ENCODE results near the gene MSMB.
"Not testable (repeated sequence)": the region's sequence is repeated elsewhere in the genome, so short reads cannot be mapped to it uniquely, and the experiment has no call there.

MSMB gene

DNA sequence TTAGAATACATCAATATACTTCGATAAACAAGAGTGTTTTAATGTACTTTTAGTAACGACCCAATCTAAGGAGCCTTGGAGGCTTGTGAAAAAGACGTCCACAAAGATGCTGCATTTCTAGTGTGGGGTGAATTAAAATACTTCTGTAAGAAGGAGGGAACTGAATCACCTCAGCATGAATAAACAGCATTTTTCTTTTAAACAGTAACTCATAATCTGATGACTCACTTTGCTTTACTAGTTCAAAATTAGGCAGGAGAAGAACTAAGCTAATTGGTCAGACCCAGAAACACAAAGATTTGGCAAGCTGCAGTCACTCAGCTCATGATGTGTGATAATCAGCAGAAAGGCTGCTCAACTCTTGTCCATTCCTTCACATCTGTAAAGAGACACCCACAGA is 39.9 kb downstream of the MSMB start:
- no peak for DNase-seq (ENCODE audit: low spot score)

DNA sequence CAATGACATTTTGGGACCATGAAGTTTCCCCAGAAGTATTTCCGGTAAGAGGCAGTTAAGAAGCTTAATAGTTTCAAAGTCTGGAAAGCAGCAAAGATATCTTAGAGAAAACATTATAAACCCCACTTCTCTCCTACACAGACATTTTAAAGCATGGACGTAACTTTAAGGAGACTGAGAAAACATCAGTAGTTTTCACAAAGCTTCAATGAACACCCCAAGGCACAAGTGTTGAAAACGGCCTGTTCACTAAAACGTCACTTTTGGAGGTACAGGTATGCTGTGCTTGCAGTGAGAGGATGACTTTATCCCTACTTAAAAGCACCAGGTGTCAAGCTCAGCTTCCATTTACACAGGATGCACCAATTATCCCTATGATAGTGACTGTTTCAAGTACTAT is 40.7 kb downstream of the MSMB start:
- DNase-seq (ENCODE audit: low spot score), result no peak

DNA sequence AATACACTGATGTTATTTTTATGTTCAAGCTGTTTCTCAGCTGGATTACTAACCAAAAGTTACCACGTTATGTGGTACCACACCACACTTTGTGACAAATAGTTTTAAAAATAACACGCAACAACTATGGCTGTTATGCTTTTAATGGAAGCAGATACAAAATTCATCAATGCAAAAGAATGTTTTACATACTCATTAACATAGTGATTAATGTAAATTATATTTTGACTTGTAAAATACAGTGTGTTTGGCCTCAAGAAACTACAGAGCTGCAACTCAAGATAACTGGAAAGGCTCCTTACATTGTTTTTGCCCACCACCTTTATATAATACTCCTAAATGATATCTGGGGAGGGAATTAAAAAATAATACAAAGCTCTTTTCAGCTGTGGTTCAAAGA is 41.1 kb downstream of the MSMB start:
- no peak for DNase-seq (ENCODE audit: low spot score)

DNA sequence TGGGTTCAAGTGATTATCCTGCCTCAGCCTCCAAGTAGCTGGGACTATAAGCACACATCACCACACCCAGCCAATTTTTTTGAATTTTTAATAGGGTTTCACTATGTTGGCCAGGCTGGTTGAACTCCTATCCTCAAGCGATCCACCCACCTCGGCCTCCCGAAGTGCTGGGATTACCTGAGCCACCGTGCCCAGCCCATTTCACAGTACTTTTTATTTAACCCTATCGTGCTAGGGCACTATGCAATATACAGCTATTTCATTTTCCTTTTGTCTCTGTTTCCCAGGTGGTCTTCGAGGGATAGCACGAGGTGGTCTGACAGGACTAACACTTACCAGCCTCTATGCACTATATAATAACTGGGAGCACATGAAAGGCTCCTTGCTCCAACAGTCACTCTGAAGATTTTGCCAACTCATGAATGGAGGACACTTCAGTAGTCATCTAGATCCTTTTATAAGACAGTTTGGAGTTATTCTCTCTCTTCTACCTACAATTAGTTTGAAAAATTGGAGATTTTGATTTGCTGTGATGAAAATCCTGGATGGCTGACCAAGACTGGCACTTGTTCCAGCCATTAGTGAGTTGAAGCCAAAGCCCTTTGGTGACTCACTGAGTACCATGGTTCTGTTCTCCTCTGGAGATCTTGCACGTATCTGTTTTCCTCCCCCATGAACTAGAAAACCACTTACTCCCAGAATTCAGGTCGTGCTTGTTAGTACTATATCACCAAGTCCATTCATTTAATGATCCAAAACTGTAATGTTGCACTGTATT is 43.0 kb downstream of the MSMB start:
- DNase-seq (ENCODE audit: low spot score), result no peak

DNA sequence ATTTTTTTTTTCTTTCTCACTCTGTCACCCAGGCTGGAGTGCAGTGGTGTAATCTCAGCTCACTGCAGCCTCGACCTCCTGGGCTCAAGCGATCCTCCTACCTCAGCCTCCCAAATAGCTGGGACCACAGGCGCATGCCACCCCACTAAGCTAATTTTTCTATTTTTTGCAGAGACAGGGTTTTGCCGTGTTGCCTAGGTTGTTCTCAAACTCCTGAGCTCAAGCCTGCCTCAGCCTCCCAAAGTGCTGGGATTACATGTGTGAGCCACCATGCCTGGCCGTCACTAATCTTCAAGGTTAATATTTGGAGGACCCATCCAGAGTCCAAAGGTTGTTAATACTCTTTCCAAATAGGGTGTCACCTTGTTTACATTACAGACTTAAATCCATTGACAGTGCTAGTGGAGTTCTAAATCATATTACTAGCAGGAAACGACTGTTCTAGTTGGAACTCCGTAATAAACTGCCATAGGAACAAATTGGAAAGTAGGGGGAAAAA is 43.8 kb downstream of the MSMB start:
- DNase-seq (ENCODE audit: low spot score), result not testable (repeated sequence)

DNA sequence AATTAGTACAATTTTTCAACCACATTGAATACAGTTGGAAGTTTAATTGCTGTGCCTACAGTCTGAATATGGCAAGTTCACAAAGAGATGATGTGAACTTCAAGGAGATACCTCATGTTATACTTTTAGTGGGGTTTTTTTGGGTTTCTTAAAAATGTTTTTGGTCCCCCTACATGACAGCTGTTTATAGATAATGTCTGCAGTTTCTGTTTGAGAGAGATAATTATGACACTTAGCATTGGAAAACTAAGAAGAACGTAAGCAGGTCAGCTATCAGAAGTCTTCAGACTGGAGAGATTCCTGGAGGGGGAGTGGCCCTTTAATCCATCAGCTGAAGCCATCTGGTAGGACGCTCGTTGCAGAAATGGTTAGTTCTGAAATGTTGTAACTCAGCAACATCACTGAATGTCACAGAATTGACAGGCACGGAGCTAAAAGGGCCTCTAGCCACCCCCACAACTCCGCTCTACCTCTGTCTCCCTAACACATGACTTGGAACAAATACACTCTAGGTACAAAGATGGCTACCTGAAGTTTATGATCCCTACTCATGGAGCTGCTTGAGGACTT is 44.8 kb downstream of the MSMB start:
- DNase-seq (ENCODE audit: low spot score), result peak; percentile 41

DNA sequence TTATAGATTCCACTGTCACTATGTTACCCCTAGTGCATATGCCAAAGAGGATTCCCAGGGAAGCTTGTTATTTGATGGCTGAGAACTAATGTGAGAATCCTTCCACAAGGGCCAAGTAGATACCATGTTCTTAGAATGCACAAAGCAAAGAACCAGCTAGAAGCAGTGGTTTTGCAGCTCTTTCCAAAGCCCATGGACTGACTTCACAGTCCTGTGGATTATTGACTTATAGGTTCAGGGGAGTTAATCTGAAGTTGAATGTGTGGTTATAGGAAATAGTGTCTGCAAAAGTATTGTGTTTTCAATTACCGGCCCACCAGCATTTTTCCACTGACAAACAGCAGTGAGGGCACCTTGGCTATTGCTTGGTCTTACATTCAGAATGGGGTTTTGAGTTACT is 45.5 kb downstream of the MSMB start:
- DNase-seq (ENCODE audit: low spot score), result no peak

DNA sequence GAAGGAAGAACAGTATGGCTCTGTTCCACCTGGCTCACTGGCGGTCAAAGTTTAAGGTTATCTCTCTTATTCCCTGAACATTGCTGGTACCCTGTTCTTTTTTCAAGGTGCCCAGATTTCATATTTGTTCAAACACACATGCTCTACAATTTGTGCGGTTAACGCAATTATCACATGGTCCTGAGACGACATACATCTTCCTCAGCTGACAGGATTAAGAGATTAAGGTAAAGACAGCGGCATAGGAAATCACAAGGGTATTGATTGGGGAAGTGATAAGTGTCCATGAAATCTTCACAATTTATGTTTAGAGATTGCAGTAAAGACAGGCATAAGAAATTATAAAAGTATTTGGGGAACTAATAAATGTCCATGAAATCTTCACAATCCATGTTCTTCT is 46.1 kb downstream of the MSMB start:
- DNase-seq (ENCODE audit: low spot score), result not testable (repeated sequence)

DNA sequence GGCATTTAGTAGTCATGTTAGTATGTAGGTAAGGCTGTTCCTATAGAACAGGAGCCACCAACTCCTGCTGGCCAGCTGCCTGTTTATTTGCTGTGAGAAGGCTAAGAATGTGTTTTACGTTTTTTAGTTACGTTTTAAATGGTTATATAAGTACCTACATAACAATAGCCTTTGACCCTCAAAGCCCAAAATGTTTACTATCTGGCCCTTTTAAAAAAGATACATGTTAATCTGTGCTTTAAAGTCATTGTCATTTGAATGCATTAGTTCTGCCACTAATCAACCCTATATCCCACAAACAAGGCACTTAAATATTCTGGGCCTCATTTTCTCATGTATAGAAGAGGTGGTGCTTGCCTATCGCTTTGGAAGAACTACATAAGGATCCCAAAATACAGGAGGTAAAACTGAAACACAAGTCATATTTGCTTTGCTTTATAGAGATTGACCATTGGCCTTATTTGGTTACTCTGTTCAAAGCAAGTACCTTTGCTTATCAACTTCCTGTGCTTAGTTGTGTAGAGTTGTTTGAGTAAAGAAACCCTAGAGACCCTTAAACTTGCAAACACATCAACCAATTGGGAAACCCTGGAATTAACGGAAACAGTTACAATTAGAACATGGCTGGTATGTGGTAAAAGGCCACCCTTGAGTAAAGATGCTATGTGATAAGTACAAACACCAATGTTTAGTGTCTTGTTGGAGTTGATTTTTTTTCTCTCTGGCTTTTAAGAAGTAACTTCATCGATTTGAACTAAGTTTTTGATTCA is 47.9 kb downstream of the MSMB start:
- no peak for DNase-seq (ENCODE audit: low spot score)

DNA sequence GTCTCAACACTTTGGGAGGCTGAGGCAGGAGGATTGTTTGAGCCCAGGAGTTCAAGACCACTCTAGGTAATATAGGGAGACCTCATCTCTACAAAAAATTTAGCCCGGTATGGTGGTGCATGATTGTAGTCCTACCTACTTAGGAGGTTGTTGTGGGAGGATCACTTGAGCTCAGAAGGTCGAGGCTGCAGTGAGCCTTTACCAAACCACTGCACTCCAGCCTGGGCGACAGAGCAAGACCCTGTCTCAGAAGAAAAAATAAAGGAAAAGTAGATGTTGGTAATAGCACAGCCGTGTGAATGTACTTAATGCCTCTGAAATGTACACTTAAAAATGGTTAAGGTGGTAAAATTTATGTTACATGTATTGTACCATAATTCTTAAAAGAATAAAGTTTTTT is 48.5 kb downstream of the MSMB start:
- DNase-seq (ENCODE audit: low spot score), result no peak

DNA sequence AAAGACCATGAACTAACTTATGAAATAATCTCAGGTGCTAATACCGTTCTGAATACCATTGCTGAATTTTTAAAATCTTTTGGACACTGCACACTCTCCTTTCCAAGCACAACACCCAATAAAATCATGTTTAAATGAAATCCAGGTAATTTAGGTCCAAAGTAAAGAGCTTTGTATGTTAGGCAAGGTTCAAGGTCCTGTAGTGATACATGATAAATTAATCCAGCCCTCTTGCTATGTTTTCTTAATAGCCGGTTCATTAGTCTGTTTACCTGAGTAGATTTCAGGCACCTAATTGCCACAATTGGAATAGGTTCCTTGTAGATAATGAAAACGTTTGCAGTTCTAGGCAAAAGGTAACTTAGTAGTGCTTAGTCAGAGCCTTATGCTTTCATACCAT is 60.5 kb downstream of the MSMB start:
- not testable (repeated sequence) for DNase-seq (ENCODE audit: low spot score)

DNA sequence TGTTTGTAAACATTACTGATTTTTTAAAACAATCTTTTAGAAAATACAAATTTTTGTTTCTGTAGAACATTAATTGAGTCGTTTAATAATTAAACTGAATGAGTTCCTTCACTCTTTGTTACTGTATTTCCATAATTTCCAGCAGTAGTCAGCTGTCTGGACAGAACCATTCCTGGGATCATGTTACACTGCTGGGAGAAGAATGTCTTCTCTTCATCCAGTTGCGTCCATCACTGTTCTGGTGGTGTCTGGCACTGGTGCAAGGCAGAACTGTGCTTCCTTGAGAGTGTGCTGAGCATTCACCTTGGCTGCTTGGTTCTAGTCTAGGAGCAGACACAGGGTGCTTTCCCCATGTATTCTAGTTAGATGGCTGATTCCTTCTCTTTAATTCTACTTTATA is 61.6 kb downstream of the MSMB start:
- DNase-seq (ENCODE audit: low spot score), result not testable (repeated sequence)

DNA sequence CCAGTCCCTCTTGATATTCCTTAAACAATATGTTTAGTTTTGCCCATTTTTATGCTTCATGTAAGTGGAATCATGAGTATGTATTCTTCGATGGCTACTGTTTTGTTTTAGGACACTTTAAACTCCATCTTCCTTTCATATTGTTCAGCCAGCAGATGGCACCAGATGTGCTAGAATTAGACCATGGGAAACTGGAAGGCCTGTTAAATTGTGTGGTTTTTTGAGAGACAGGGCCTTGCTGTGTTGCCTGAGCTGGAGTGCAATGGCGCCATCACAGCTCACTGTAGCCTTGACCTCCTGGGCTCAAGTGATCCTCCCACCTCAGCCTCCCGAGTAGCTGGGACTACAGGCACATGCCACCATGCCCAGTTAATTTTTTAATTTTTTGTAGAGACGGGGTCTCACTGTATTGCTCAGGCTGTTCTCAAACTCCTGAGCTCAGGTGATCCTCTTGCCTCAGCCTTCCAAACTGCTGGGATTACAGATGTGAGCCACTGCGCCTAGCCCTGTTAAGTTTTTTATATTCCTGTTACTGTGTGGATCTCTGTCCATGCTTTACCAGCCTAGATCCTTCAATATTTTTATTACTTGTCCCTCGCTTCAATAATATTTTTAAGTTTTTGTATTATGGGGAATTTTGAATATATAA is 62.4 kb downstream of the MSMB start:
- not testable (repeated sequence) for DNase-seq (ENCODE audit: low spot score)

All from D341Med (cell line).